Skeletal muscle tissue (tissue), 4 donors: ENCODE data around the gene RGL3. TPM values are rescaled to one million over a fixed set of nuclear protein-coding genes. Genes with fewer than 3 reads are reported as not detected.

Experiments used
- H3K27ac ChIP-seq: one replicate; pipeline ENCODE4 v1.7.0; 2013; ENCODE audit warnings: mild to moderate bottlenecking, low read depth, low read length, inconsistent platforms
- H3K27me3 ChIP-seq, 3 donors: one replicate each; pipeline ENCODE4 v1.7.0; 2013; ENCODE audit warnings: low read length in 3 of 3; ENCODE audit not compliant: control insufficient read depth in 3 of 3, insufficient read depth in 3 of 3
- H3K36me3 ChIP-seq, 3 donors: one replicate each; pipeline ENCODE4 v1.7.0; 2013; ENCODE audit warnings: low read length in 3 of 3; ENCODE audit not compliant: control insufficient read depth in 3 of 3, insufficient read depth in 3 of 3
- H3K4me1 ChIP-seq, 3 donors: one replicate each; pipeline ENCODE4 v1.7.0; 2013; ENCODE audit warnings: low read length in 3 of 3, mild to moderate bottlenecking in 3 of 3; ENCODE audit not compliant: control insufficient read depth in 3 of 3, insufficient read depth in 3 of 3
- H3K4me3 ChIP-seq, 3 donors: one replicate each; pipeline ENCODE4 v1.7.0; 2013; ENCODE audit warnings: low read length in 3 of 3
- H3K9ac ChIP-seq, 3 donors: one replicate each; pipeline ENCODE4 v1.7.0; 2013; ENCODE audit warnings: low read length in 3 of 3, mild to moderate bottlenecking in 3 of 3, moderate library complexity in 2 of 3, low read depth in 1 of 3
- H3K9me3 ChIP-seq, 3 donors: one replicate each; pipeline ENCODE4 v1.7.0; 2013; ENCODE audit warnings: low read length in 3 of 3; ENCODE audit not compliant: control insufficient read depth in 3 of 3
- total RNA-seq: library from RNA; depleted of rRNA; stranded (reverse); fragments of >200 nt; gene quantifications from one replicate; pipeline ENCODE4 v1.2.3, GENCODE V29; 2014
- donor health status: Osteomylitis.

RGL3 gene
- total RNA-seq, 1 donor from 2014 or later = not detected

DNA sequence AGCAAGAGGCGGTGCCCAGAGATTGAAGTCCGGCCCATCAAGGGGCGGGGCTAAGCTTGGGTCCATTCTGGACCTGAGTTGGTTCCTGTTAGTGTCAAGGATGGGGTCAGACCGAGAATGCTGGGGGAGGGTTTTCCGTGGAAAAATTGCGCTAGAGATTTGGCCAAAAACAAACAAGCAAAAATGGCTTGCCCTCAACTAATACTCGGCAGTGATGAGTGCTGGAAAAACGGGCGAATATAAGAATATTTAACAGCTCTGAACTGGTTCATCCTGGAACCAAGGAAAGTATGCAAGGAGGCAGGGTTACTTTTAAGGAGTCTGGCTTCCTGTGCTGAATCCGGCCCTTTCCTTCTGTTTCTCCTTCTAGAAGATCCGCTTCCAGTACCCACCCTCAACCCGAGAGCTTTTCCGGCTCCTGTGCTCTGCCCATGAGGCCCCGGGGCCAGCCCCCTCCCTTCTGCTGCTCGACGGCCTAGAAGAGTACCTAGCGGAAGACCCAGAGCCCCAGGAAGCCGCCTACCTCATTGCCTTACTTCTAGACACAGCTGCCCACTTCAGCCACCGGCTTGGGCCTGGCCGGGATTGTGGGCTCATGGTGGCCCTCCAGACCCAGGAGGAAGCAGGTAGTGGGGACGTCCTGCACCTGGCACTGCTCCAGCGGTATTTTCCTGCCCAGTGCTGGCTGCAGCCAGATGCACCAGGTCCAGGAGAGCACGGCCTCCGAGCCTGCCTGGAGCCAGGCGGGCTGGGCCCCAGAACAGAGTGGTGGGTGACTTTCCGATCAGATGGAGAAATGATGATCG lies 43.8 kb downstream of the RGL3 start:
- peaks cover 22 to 41% (median 27%) of the 10 kb centered on the region in 3 donors for H3K4me1 ChIP-seq
- peak overlapping the region; percentile 61 to 83 (median 80) for H3K9ac ChIP-seq
- peak overlapping the region; percentile 78 for H3K27ac ChIP-seq

GRCh38 chr19:11374433-11375142 lies 44.5 kb downstream of the RGL3 start, which contains the start of gene SWSAP1:
TSS of gene SWSAP1 (plus strand) at chr19:11374666. CDS start at chr19:11374681, 15 bp downstream.
- peak within 1 kb of the TSS; percentile 70 to 87 (median 73) for H3K4me3 ChIP-seq
- peak within 1 kb of the TSS; percentile 77 to 95 (median 93) for H3K9ac ChIP-seq
- no peaks in the 10 kb centered on the region for H3K9me3 ChIP-seq
- peak within 1 kb of the TSS; percentile 86 for H3K27ac ChIP-seq
- peaks cover 3 to 8% (median 6%) of the 10 kb centered on the region in 3 donors for H3K36me3 ChIP-seq
- no peaks in the 10 kb centered on the region for H3K27me3 ChIP-seq
- peaks cover 19 to 36% (median 25%) of the 10 kb centered on the region in 3 donors for H3K4me1 ChIP-seq

More for the DNA sequence above, 43.8 kb downstream of the RGL3 start:
- no peaks in the 10 kb centered on the region for H3K9me3 ChIP-seq
- peaks cover 3 to 6% (median 4%) of the 10 kb centered on the region in 3 donors for H3K36me3 ChIP-seq
- H3K4me3 ChIP-seq = peak overlapping the region; percentile 44 to 73 (median 72)
- no peaks in the 10 kb centered on the region for H3K27me3 ChIP-seq

DNA sequence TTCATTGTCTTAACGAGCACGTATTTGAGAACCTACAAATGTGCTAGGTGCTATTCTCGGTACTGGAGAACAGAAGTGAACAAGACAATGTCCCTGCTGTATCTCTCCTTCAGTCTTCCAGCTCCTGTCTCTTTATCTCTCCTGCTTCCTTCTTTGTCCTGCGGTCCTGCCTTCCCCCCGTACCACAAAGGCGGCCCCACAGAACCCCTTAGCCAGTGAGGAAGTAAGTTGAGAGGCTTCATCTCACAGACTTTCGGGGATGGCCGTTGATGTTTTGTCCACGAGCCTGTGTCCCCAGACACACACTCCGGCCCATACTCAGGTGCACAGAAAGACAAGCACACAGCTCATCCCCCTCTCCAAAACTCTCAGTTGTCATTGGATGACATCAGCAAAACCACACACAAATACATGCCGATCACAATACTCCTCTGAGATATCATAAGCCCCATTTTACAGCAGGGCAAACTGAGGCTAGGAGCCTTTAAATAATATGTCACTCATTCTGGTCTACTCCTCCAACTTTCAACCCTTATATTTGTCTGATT lies 45.2 kb downstream of the RGL3 start:
- H3K9ac ChIP-seq = peak overlapping the region; percentile 77 to 95 (median 93)
- peaks cover 19 to 36% (median 25%) of the 10 kb centered on the region in 3 donors for H3K4me1 ChIP-seq
- peak overlapping the region; percentile 70 to 87 (median 73) for H3K4me3 ChIP-seq
- H3K36me3 ChIP-seq = peaks cover 3 to 13% (median 7%) of the 10 kb centered on the region in 3 donors
- peak overlapping the region; percentile 86 for H3K27ac ChIP-seq
- H3K9me3 ChIP-seq = no peaks in the 10 kb centered on the region
- H3K27me3 ChIP-seq = no peaks in the 10 kb centered on the region

DNA sequence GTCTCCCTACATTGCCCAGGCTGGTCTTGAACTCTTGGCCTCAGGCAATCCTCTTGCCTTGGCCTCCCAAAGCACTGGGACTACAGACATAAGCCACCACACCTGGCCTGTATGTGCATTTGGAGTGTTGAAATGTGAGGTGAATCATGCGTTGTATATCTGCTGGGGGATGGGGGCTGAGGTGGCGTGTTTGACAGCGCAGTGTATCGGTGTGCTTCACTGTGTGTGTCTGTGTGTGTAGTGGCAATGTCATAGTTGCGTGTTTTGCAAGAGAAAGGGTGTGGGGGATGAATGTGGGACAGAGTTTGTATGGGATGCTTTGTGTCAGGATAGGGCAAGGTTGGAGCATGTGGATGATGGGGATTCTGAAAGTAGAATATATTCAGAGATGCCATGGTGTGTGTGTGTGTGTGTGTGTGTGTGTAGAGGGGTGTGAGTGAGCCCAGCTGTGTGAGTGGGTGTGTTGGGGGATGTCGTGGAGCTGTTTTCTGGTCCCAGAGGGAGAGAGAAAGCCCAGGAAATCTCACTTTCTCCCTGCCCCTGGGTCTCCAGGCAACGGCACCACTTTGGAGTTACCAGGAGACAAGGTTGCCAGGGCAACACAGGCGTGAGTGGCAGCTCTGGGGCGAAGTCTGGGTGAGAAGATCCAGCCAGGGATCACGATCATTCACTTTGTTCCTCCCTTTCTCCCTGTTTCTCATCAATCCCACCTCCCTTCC lies 45.8 kb downstream of the RGL3 start:
- Histone ChIP-seq H3K36me3 (peaks cover 3 to 10% (median 6%) of the 10 kb centered on the region in 3 donors), H3K9me3 (no peaks in the 10 kb centered on the region), H3K27me3 (no peaks in the 10 kb centered on the region), H3K4me3 (peak overlapping the region in 1 of 3 donors; percentile 35), H3K4me1 (peaks cover 19 to 32% (median 25%) of the 10 kb centered on the region in 3 donors), H3K27ac (no peak overlapping the region), H3K9ac (no peak overlapping the region)

DNA sequence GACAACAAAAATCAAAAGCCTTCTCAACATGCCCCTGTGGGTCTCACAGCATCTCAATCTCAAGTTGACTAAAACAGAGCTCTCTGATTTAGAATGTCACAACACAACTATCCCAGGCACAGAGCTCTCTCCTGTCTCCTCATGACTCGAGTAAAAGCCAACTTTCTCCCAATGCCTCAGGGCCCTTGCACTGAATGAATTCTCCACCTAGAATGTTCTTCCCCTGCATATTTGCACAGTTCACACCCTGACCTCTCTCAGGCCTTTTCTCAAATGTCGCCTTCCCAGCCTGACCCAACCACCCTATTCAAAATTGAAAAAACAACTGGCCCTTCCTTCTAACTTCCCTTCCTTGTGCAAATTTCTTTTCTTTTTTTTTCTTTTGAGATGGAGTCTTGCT lies 48.4 kb downstream of the RGL3 start:
- H3K9me3 ChIP-seq = no peaks in the 10 kb centered on the region
- H3K4me1 ChIP-seq = peaks cover 9 to 16% (median 14%) of the 10 kb centered on the region in 3 donors
- H3K36me3 ChIP-seq = peaks cover 3 to 7% (median 7%) of the 10 kb centered on the region in 3 donors
- no peak overlapping the region for H3K27ac ChIP-seq
- H3K27me3 ChIP-seq = no peaks in the 10 kb centered on the region
- no peak overlapping the region for H3K9ac ChIP-seq
- H3K4me3 ChIP-seq = no peak overlapping the region

DNA sequence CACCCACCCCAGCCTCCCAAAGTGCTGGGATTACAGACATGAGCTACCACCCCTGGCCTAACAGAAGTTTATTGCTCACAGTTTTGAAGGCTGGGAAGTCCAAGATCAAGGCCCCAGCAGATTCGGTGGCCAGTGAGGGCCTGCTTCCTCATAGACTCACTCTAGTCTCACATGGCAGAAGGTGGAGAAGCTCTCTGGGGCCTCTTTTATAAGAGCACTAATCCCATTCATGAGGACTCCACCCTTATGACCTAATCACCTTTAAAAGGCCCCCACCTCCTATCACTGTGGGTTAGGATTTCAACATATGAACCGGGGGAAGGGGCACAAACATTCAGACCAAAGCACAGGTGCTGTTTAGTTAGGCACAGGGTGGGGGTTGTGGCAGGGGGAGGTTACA lies 51.6 kb downstream of the RGL3 start:
- Histone ChIP-seq H3K27ac (no peak overlapping the region), H3K36me3 (peaks cover 11 to 18% (median 11%) of the 10 kb centered on the region in 3 donors), H3K9ac (no peak overlapping the region), H3K27me3 (no peaks in the 10 kb centered on the region), H3K9me3 (no peaks in the 10 kb centered on the region), H3K4me3 (no peak overlapping the region), H3K4me1 (no peaks in the 10 kb centered on the region)

DNA sequence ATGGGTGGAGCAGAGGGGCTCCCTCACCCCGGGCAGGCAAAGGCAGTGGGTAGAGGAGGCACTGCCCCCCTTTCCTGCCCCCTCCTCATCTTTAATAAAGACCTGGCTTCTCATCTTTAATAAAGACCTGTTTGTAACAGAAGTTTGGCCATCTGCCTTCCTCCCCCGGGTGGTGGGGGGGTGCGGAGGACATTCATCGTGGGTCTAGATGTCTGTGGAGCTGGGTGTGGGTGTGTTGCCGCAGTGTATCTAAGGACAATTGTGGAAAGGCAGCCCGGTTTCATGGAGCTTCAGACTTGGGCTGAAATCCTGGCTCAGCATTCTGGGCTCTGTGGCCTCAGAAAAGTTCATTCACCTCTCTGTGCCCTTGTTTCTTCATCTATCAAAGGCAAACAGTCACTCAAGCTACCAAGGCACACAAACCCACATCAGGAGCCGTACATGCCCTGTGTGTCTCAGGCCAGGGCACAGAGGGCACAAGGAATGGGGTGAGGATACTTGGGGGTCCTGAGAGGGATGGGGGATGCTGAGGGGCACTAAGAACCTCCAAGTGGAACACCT lies 53.5 kb downstream of the RGL3 start:
- H3K27ac ChIP-seq = no peak overlapping the region
- H3K4me3 ChIP-seq = no peak overlapping the region
- H3K4me1 ChIP-seq = no peaks in the 10 kb centered on the region
- no peaks in the 10 kb centered on the region for H3K9me3 ChIP-seq
- peaks cover 15 to 31% (median 19%) of the 10 kb centered on the region in 3 donors for H3K36me3 ChIP-seq
- H3K9ac ChIP-seq = no peak overlapping the region
- H3K27me3 ChIP-seq = peaks cover 0 to 5% (median 0%) of the 10 kb centered on the region in 3 donors

GRCh38 chr19:11364935-11365334 lies 54.2 kb downstream of the RGL3 start:
- H3K27me3 ChIP-seq = peaks cover 0 to 5% (median 0%) of the 10 kb centered on the region in 3 donors
- peaks cover 15 to 31% (median 19%) of the 10 kb centered on the region in 3 donors for H3K36me3 ChIP-seq
- no peak overlapping the region for H3K4me3 ChIP-seq
- no peak overlapping the region for H3K27ac ChIP-seq
- no peak overlapping the region for H3K9ac ChIP-seq
- H3K4me1 ChIP-seq = no peaks in the 10 kb centered on the region
- no peaks in the 10 kb centered on the region for H3K9me3 ChIP-seq

- peaks cover 0 to 5% (median 0%) of the 10 kb centered on the region in 3 donors for H3K27me3 ChIP-seq
- no peaks in the 10 kb centered on the region for H3K4me1 ChIP-seq
- no peak overlapping the region for H3K27ac ChIP-seq
- no peak overlapping the region for H3K4me3 ChIP-seq
- H3K36me3 ChIP-seq = peaks cover 17 to 32% (median 19%) of the 10 kb centered on the region in 3 donors
- H3K9ac ChIP-seq = no peak overlapping the region
- H3K9me3 ChIP-seq = no peaks in the 10 kb centered on the region
Measured at GRCh38 chr19:11364296-11364904, 54.7 kb downstream of the RGL3 start.
